Esophagus squamous epithelium (tissue), 5 donors: ENCODE results near the gene GABRG3. TPM values are rescaled to one million over a fixed set of nuclear protein-coding genes. Genes with fewer than 3 reads are reported as not detected.

ENCODE experiments used
- DNase-seq: peaks from one replicate; lab custom pipeline; 2025; lab: John Stamatoyannopoulos, UW
- H3K27ac ChIP-seq, 4 donors: fragments of 200-600 bp; sonication (generic); one replicate each; pipeline ENCODE4 v1.5.1; 2016 to 2019; ENCODE audit warnings: mild to moderate bottlenecking in 1 of 4
- H3K27me3 ChIP-seq, 4 donors: fragments of 200-600 bp; sonication (generic); 1 replicate in 3 of 4; 2 replicates in 1 of 4; pipeline versions ENCODE4 v1.5.1 to v1.6.0; 2017 to 2021; ENCODE audit warnings: antibody characterized with exemption in 1 of 4
- H3K36me3 ChIP-seq, 3 donors: fragments of 200-600 bp; sonication (generic); one replicate each; pipeline ENCODE4 v1.5.1; 2016 to 2019
- H3K4me1 ChIP-seq, 3 donors: fragments of 200-600 bp; sonication (generic); one replicate each; pipeline ENCODE4 v1.5.1; 2017 to 2019
- H3K4me3 ChIP-seq, 4 donors: fragments of 200-600 bp; sonication (generic); 1 replicate in 3 of 4; 2 replicates in 1 of 4; pipeline ENCODE4 v1.5.1; 2016 to 2019; ENCODE audit warnings: mild to moderate bottlenecking in 2 of 4, moderate library complexity in 1 of 4
- H3K9me3 ChIP-seq, 3 donors: fragments of 200-600 bp; sonication (generic); one replicate each; pipeline ENCODE4 v1.5.1; 2016 to 2019
- CTCF ChIP-seq, 6 experiments: fragments of 450-650 bp in 4 of 6; fragments of 200-600 bp in 2 of 6; sonication (generic) in 2 of 6; IDR thresholded peaks; one replicate each; pipeline ENCODE4 v1.5.1; 2016 to 2019; ENCODE audit warnings: antibody characterized with exemption in 6 of 6, mild to moderate bottlenecking in 4 of 6, moderate library complexity in 4 of 6
- POLR2A ChIP-seq, 4 donors: fragments of 450-650 bp; IDR thresholded peaks; one replicate each; pipeline ENCODE4 v1.6.1; 2017; ENCODE audit warnings: antibody characterized with exemption in 4 of 4, mild to moderate bottlenecking in 4 of 4, moderate library complexity in 3 of 4
- WGBS, 2 donors: methylation state at CpG; one replicate each; pipeline ENCODE4 v1.1.5; 2018; 5-methylcytosine and 5-hydroxymethylcytosine counted together
- intact Hi-C: fragments of 100-400 bp; cut with DNase I; formaldehyde crosslinking; loops from one replicate; pipeline ENCODE4 v1.15.0; 2022
- total RNA-seq, 4 donors: library from RNA; depleted of rRNA; stranded (reverse); fragments of >200 nt; gene quantifications; one replicate each; pipeline ENCODE4 v1.1.0, GENCODE V29; 2016
- donor health status: DM: yes; HTN: yes; CAD: no.

GABRG3 gene
- total RNA-seq, 4 donors from 2014 or later: 0.04 to 0.08 TPM; not detected in 2

- WGBS, 2 donors: 85 to 94% methylated on average over 4 to 6 of the region's 6 CpGs
- intact Hi-C loops: no loop called here
- Histone ChIP-seq H3K36me3 (no peaks in the 10 kb centered on the region), H3K27me3 (no peaks in the 10 kb centered on the region), H3K4me1 (no peaks in the 10 kb centered on the region), H3K9me3 (no peaks in the 10 kb centered on the region), H3K4me3 (no peak overlapping the region), H3K27ac (no peak overlapping the region)
- no peak for DNase-seq
- TF ChIP-seq CTCF (IDR thresholded peaks at IDR 0.05): no peak
- TF ChIP-seq POLR2A (IDR thresholded peaks at IDR 0.05): no peak
Observed at GRCh38 chr15:26934848-26935247, 36.1 kb upstream of the GABRG3 start.

- no peak for DNase-seq
- no peaks in the 10 kb centered on the region for H3K27me3 ChIP-seq
- TF ChIP-seq POLR2A (IDR thresholded peaks at IDR 0.05) (no peak), CTCF (IDR thresholded peaks at IDR 0.05) (no peak)
- no peak overlapping the region for H3K4me3 ChIP-seq
- no peaks in the 10 kb centered on the region for H3K4me1 ChIP-seq
- H3K9me3 ChIP-seq: no peaks in the 10 kb centered on the region
- H3K36me3 ChIP-seq: no peaks in the 10 kb centered on the region
- H3K27ac ChIP-seq: no peak overlapping the region
- 86 to 90% methylated on average over 11 to 12 of the region's 12 CpGs for WGBS, 2 donors
- intact Hi-C loops: no loop called here
Observed at GRCh38 chr15:26935322-26935721, 35.7 kb upstream of the GABRG3 start.

- WGBS, 2 donors: 80 to 95% methylated on average over 1 to 4 of the region's 5 CpGs
- intact Hi-C loops: no loop called here
Observed at GRCh38 chr15:26936502-26936901, 34.5 kb upstream of the GABRG3 start.

GRCh38 chr15:26937134-26937533, 33.8 kb upstream of the GABRG3 start:
- intact Hi-C loops: no loop called here
- Histone ChIP-seq H3K4me1 (no peaks in the 10 kb centered on the region), H3K36me3 (no peaks in the 10 kb centered on the region), H3K9me3 (no peaks in the 10 kb centered on the region), H3K27ac (no peak overlapping the region), H3K27me3 (no peaks in the 10 kb centered on the region), H3K4me3 (no peak overlapping the region)
- DNase-seq: no peak
- no peak for TF ChIP-seq POLR2A (IDR thresholded peaks at IDR 0.05)
- TF ChIP-seq CTCF (IDR thresholded peaks at IDR 0.05): no peak
- WGBS, 2 donors: 88% methylated on average over 10 of the region's 13 CpGs; no CpG with 5 or more reads in 1 of the 2 donors

More at GRCh38 chr15:26936502-26936901, 34.5 kb upstream of the GABRG3 start:
- H3K27me3 ChIP-seq: no peaks in the 10 kb centered on the region
- no peak for DNase-seq
- H3K4me1 ChIP-seq: no peaks in the 10 kb centered on the region
- TF ChIP-seq CTCF (IDR thresholded peaks at IDR 0.05) (no peak), POLR2A (IDR thresholded peaks at IDR 0.05) (no peak)
- H3K4me3 ChIP-seq: no peak overlapping the region
- H3K27ac ChIP-seq: no peak overlapping the region
- H3K9me3 ChIP-seq: no peaks in the 10 kb centered on the region
- no peaks in the 10 kb centered on the region for H3K36me3 ChIP-seq

- Histone ChIP-seq H3K27me3 (no peaks in the 10 kb centered on the region), H3K36me3 (no peaks in the 10 kb centered on the region), H3K4me3 (no peak overlapping the region), H3K9me3 (no peaks in the 10 kb centered on the region), H3K4me1 (no peaks in the 10 kb centered on the region), H3K27ac (no peak overlapping the region)
- DNase-seq: no peak
- TF ChIP-seq POLR2A (IDR thresholded peaks at IDR 0.05) (no peak), CTCF (IDR thresholded peaks at IDR 0.05) (no peak)
- intact Hi-C loops: no loop called here
- 71 to 81% methylated on average over 3 to 4 of the region's 5 CpGs for WGBS, 2 donors
Observed at GRCh38 chr15:26939398-26939797, 31.6 kb upstream of the GABRG3 start.
